ENCODE data around the gene TPK1. TPM values are rescaled to one million over a fixed set of nuclear protein-coding genes. Genes with fewer than 3 reads are reported as not detected.

The TPK1 gene
- total RNA-seq, 1 donor from 2014 or later: 4.0 TPM

DNA sequence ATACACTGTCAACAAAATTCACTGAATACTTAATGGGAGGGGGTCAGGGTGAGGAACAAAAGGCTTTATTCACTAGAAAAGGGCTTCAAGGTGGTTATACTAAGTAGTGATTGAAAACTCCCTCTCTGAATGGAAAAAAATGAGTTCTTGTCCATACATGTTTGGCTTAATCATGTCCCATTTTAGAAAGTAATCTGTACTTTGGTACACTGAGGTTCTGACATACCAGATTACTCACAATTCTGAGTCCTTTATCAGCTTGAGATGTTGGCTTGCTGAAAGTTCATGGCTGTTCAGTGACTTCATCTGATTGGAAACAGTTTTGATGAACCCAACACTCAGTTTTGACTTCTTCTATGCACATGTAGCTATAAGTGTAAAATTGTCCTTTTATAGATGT, 419.5 kb downstream of the TPK1 start:
- peaks cover 5% of the 10 kb centered on the region for H3K4me1 Mint-ChIP-seq
- H3K27me3 Mint-ChIP-seq (ENCODE audit: low read depth): no peaks in the 10 kb centered on the region
- no peaks in the 10 kb centered on the region for H3K9me3 Mint-ChIP-seq
- no peak for DNase-seq (ENCODE audit: low read depth, low spot score)
- TF ChIP-seq, protein P1, sequence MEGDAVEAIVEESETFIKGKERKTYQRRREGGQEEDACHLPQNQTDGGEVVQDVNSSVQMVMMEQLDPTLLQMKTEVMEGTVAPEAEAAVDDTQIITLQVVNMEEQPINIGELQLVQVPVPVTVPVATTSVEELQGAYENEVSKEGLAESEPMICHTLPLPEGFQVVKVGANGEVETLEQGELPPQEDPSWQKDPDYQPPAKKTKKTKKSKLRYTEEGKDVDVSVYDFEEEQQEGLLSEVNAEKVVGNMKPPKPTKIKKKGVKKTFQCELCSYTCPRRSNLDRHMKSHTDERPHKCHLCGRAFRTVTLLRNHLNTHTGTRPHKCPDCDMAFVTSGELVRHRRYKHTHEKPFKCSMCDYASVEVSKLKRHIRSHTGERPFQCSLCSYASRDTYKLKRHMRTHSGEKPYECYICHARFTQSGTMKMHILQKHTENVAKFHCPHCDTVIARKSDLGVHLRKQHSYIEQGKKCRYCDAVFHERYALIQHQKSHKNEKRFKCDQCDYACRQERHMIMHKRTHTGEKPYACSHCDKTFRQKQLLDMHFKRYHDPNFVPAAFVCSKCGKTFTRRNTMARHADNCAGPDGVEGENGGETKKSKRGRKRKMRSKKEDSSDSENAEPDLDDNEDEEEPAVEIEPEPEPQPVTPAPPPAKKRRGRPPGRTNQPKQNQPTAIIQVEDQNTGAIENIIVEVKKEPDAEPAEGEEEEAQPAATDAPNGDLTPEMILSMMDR (conservative IDR thresholded peaks at IDR 0.05): no peak
- no peaks in the 10 kb centered on the region for H3K36me3 Mint-ChIP-seq (ENCODE audit: low read depth)
- H3K27ac Mint-ChIP-seq (ENCODE audit: unreplicated experiment): no peak overlapping the region
- H3K4me3 Mint-ChIP-seq: no peak overlapping the region

DNA sequence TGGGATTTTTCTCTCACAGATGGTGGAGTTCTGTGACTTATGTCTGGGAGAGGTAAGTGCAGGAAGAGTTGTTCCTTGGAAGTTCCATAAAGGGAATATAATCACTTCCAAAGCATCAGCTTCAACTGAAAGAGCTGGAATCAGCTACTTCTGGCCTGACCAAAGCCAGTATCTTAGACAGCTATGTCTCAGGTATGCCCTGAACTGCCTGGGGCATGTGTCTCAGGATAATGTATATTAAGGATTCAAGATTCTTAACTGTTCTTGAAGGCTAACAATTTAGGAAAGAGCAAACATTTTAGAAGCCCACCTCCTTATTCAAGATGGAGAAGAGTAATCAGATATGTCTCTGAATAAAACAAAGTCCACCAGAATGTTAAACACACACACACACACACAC, 420.0 kb downstream of the TPK1 start:
- Mint-ChIP-seq H3K4me3 (no peak overlapping the region), H3K36me3 (ENCODE audit: low read depth) (no peaks in the 10 kb centered on the region), H3K9me3 (no peaks in the 10 kb centered on the region), H3K27ac (ENCODE audit: unreplicated experiment) (no peak overlapping the region), H3K4me1 (peaks cover 5% of the 10 kb centered on the region), H3K27me3 (ENCODE audit: low read depth) (no peaks in the 10 kb centered on the region)
- TF ChIP-seq, protein P1 (conservative IDR thresholded peaks at IDR 0.05): no peak
- no peak for DNase-seq (ENCODE audit: low read depth, low spot score)

DNA sequence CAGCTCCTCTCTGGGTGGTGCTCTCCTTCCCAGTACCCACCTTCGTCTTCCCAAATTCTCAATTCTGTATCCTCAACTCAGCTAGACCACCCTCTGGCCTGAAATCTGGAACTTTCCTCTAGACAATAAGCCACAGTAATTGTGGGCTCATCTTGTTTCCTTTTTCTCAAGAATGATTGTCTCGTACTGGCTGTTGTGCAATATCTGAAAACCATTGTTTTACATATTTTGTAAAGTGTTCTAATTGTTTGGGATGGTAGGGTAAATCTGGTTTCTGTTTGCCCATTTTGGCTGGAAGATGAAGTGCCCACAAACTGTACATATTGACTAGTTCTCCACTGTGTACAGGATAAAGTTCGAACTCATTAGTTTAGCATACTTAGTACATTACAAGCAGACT, 421.0 kb downstream of the TPK1 start:
- Mint-ChIP-seq H3K4me1 (peaks cover 5% of the 10 kb centered on the region), H3K4me3 (no peak overlapping the region), H3K36me3 (ENCODE audit: low read depth) (no peaks in the 10 kb centered on the region), H3K27me3 (ENCODE audit: low read depth) (no peaks in the 10 kb centered on the region), H3K27ac (ENCODE audit: unreplicated experiment) (no peak overlapping the region), H3K9me3 (no peaks in the 10 kb centered on the region)
- DNase-seq (ENCODE audit: low read depth, low spot score): no peak
- TF ChIP-seq, protein P1 (conservative IDR thresholded peaks at IDR 0.05): no peak

DNA sequence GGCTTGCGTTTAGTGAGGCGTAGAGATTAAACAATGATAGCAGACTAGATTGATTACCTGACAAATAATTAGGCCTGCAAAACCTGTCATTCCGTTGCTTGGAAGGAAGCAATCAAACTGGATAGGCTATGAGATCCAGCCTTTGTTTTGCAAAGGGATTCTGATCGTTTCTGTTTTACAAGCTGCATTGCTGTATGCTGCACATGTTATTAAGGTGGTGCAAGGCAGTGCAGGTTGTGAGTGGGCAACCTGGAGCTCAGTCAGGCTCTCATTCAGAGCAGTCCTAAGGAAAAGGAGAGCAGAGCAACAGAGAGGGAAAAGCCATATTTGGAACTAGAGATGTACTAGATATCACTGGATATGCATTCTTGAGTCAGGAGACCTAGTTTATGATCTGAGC, 425.4 kb downstream of the TPK1 start:
- no peak overlapping the region for H3K27ac Mint-ChIP-seq (ENCODE audit: unreplicated experiment)

DNA sequence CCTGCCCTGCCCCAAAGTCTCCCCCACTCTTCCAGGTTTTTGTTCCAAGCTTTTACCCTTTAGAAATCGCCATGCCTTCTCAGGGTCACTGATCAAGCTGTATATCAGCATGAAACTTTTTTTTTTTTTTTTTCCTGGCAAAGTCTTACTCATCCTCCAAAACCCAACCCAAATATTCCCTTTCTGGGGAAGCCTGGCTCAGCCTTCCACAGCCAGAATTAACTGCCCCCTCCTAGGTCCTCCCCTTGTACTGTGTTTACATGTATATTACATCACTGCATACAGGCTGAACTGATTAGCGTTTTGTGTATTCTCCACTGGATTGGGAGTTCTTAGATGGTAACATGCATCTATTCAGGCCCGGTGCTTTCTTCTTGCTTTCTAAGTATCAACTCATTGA, 427.7 kb downstream of the TPK1 start:
- no peak for DNase-seq (ENCODE audit: low read depth, low spot score)
- no peaks in the 10 kb centered on the region for H3K9me3 Mint-ChIP-seq
- no peaks in the 10 kb centered on the region for H3K4me1 Mint-ChIP-seq
- TF ChIP-seq, protein P1 (conservative IDR thresholded peaks at IDR 0.05): no peak
- H3K4me3 Mint-ChIP-seq: no peak overlapping the region
- H3K27me3 Mint-ChIP-seq (ENCODE audit: low read depth): peaks cover 3% of the 10 kb centered on the region
- H3K27ac Mint-ChIP-seq (ENCODE audit: unreplicated experiment): no peak overlapping the region
- no peaks in the 10 kb centered on the region for H3K36me3 Mint-ChIP-seq (ENCODE audit: low read depth)

More for the DNA sequence above, 425.4 kb downstream of the TPK1 start:
- no peak overlapping the region for H3K4me3 Mint-ChIP-seq
- DNase-seq (ENCODE audit: low read depth, low spot score): no peak
- peaks cover 3% of the 10 kb centered on the region for H3K27me3 Mint-ChIP-seq (ENCODE audit: low read depth)
- no peaks in the 10 kb centered on the region for H3K36me3 Mint-ChIP-seq (ENCODE audit: low read depth)
- no peaks in the 10 kb centered on the region for H3K9me3 Mint-ChIP-seq
- TF ChIP-seq, protein P1 (conservative IDR thresholded peaks at IDR 0.05): no peak
- H3K4me1 Mint-ChIP-seq: no peaks in the 10 kb centered on the region
